Measurements from ENCODE around the gene SUGP1. TPM values are rescaled to one million over a fixed set of nuclear protein-coding genes. Genes with fewer than 3 reads are reported as not detected.

Gene SUGP1
- total and polyA plus RNA-seq, 4 donors = 22.0 to 58.4 (median 36.6) TPM

DNA sequence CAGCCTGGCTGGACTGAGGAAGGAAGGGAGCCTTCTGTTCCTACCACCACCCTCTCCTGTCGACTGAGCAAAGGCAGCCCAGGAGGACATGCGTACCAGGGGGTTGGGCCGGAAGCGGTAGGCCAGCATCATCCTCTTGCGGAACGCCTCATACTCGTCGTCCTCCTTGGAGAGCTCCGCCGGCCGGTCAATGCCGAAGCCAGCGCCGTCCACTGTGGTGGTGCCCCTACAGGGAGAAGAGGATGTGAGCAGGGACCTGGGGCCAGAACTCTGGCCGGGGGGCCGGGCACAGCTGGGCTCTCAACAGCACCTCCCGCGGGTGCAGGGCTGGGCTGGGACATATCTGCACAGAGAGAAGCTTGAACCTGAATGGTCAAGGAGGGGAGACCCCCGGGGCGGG is 43.5 kb downstream of the SUGP1 start:
- ATAC-seq (ENCODE audit: low FRiP score) (no peak), DNase-seq (no peak)
- Histone ChIP-seq H3K4me3 (ENCODE audit: low read length in 2 of 2) (no peak overlapping the region), H3K9me3 (ENCODE audit: control insufficient read depth, low read length) (no peaks in the 10 kb centered on the region), H3K4me1 (ENCODE audit: control insufficient read depth in 1 of 2, insufficient read depth in 2 of 2, low read length in 2 of 2) (no peaks in the 10 kb centered on the region), H3K27me3 (ENCODE audit: control insufficient read depth in 1 of 2, insufficient read depth in 2 of 2, low read length in 1 of 2) (no peaks in the 10 kb centered on the region), H3K36me3 (ENCODE audit: control insufficient read depth in 1 of 2, insufficient read depth in 2 of 2, low read length in 1 of 2) (peaks cover 0 to 4% of the 10 kb centered on the region in 2 donors), H3K27ac (ENCODE audit: low read depth in 1 of 2, low read length in 2 of 2) (peak overlapping the region in 1 of 2 donors; percentile 28)
- intact Hi-C loops (cut with DNase I) = no loop called here
- 89 to 94% methylated on average over 19 to 20 of the region's 20 CpGs for WGBS, 2 donors

GRCh38 chr19:19276386-19276785 is 43.9 kb downstream of the SUGP1 start:
- no peaks in the 10 kb centered on the region for H3K9me3 ChIP-seq (ENCODE audit: control insufficient read depth, low read length)
- intact Hi-C loops (cut with DNase I) = no loop called here
- ATAC-seq (ENCODE audit: low FRiP score) = no peak
- no peak for DNase-seq
- no peaks in the 10 kb centered on the region for H3K4me1 ChIP-seq (ENCODE audit: control insufficient read depth in 1 of 2, insufficient read depth in 2 of 2, low read length in 2 of 2)
- H3K27me3 ChIP-seq (ENCODE audit: control insufficient read depth in 1 of 2, insufficient read depth in 2 of 2, low read length in 1 of 2) = no peaks in the 10 kb centered on the region
- H3K36me3 ChIP-seq (ENCODE audit: control insufficient read depth in 1 of 2, insufficient read depth in 2 of 2, low read length in 1 of 2) = peaks cover 0 to 4% of the 10 kb centered on the region in 2 donors
- WGBS, 2 donors = 62 to 65% methylated on average over 12 of the region's 12 CpGs
- H3K27ac ChIP-seq (ENCODE audit: low read depth in 1 of 2, low read length in 2 of 2) = no peak overlapping the region
- no peak overlapping the region for H3K4me3 ChIP-seq (ENCODE audit: low read length in 2 of 2)

- ATAC-seq (ENCODE audit: low FRiP score) (no peak), DNase-seq (no peak)
- Histone ChIP-seq H3K27me3 (ENCODE audit: control insufficient read depth in 1 of 2, insufficient read depth in 2 of 2, low read length in 1 of 2) (no peaks in the 10 kb centered on the region), H3K4me3 (ENCODE audit: low read length in 2 of 2) (no peak overlapping the region), H3K9me3 (ENCODE audit: control insufficient read depth, low read length) (no peaks in the 10 kb centered on the region), H3K27ac (ENCODE audit: low read depth in 1 of 2, low read length in 2 of 2) (no peak overlapping the region), H3K4me1 (ENCODE audit: control insufficient read depth in 1 of 2, insufficient read depth in 2 of 2, low read length in 2 of 2) (no peaks in the 10 kb centered on the region), H3K36me3 (ENCODE audit: control insufficient read depth in 1 of 2, insufficient read depth in 2 of 2, low read length in 1 of 2) (peaks cover 0 to 2% of the 10 kb centered on the region in 2 donors)
- intact Hi-C loops (cut with DNase I) = no loop called here
- WGBS, 2 donors = 52 to 62% methylated on average over 9 of the region's 9 CpGs
Measured at GRCh38 chr19:19274716-19275565, 45.4 kb downstream of the SUGP1 start.

DNA sequence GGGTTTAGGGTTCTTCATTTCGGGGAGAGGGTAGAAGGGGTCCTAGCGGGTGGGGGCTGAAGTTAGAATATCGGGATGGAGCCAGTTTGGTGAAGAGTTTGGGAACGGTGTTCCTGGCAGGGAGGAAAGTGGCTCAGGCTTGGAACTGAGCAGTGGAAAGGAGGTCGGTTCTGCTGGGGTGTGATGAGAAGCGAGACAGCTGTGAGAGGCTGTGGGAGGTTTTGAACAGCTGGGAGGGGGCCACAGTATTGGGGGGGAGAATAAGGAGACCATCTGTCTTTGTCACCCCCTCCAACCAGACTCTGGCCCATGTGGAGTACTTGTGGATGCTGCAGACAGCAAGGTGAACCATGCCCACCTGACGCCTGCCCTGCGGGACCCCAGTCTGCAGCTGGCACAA is 46.2 kb downstream of the SUGP1 start:
- Histone ChIP-seq H3K4me3 (ENCODE audit: low read length in 2 of 2) (no peak overlapping the region), H3K27ac (ENCODE audit: low read depth in 1 of 2, low read length in 2 of 2) (no peak overlapping the region), H3K4me1 (ENCODE audit: control insufficient read depth in 1 of 2, insufficient read depth in 2 of 2, low read length in 2 of 2) (no peaks in the 10 kb centered on the region), H3K9me3 (ENCODE audit: control insufficient read depth, low read length) (no peaks in the 10 kb centered on the region), H3K36me3 (ENCODE audit: control insufficient read depth in 1 of 2, insufficient read depth in 2 of 2, low read length in 1 of 2) (peaks cover 0 to 2% of the 10 kb centered on the region in 2 donors), H3K27me3 (ENCODE audit: control insufficient read depth in 1 of 2, insufficient read depth in 2 of 2, low read length in 1 of 2) (no peaks in the 10 kb centered on the region)
- intact Hi-C loops (cut with DNase I) = no loop called here
- DNase-seq (no peak), ATAC-seq (ENCODE audit: low FRiP score) (no peak)
- 90 to 91% methylated on average over 8 of the region's 8 CpGs for WGBS, 2 donors

DNA sequence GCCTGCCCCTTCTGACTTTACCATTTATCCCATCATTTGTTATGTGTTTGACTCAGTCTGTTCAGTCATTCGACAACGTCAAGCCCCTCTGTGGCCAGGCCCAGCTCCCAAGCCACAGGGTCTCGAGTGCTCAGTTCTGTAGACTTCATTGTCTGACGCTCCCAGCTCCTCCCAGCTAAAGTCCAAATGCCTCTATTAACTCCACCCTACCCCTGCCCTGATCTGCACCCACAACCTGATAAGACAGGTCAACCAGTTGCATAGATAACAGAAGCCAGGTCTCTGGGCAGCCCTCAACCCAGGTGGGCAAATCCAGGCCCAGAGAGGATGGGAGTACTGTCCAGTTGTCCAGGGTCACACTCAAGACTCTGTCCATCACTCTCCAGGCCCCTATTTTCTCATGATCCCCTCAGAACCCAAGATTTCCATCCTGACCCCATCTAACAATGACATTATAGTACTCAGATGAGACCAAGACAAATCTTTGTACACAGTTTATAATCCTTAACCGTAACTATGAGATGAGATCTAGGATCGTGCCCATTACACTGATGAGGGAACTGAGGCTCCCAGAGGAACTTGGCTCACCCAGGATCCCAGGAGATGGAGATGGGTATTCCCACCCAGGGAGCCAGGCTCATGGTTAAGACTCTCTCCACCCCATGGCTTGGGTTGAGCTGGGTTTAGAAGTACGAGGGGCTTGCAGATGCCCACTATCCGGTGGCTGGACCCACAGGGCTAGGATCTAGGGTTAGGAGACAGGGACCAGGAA is 48.3 kb downstream of the SUGP1 start:
- Histone ChIP-seq H3K4me3 (ENCODE audit: low read length in 2 of 2) (no peak overlapping the region), H3K36me3 (ENCODE audit: control insufficient read depth in 1 of 2, insufficient read depth in 2 of 2, low read length in 1 of 2) (peaks cover 0 to 2% of the 10 kb centered on the region in 2 donors), H3K9me3 (ENCODE audit: control insufficient read depth, low read length) (no peaks in the 10 kb centered on the region), H3K4me1 (ENCODE audit: control insufficient read depth in 1 of 2, insufficient read depth in 2 of 2, low read length in 2 of 2) (no peaks in the 10 kb centered on the region), H3K27ac (ENCODE audit: low read depth in 1 of 2, low read length in 2 of 2) (no peak overlapping the region), H3K27me3 (ENCODE audit: control insufficient read depth in 1 of 2, insufficient read depth in 2 of 2, low read length in 1 of 2) (no peaks in the 10 kb centered on the region)
- DNase-seq = no peak
- 91 to 93% methylated on average over 8 of the region's 8 CpGs for WGBS, 2 donors
- no peak for ATAC-seq (ENCODE audit: low FRiP score)
- intact Hi-C loops (cut with DNase I) = no loop called here

DNA sequence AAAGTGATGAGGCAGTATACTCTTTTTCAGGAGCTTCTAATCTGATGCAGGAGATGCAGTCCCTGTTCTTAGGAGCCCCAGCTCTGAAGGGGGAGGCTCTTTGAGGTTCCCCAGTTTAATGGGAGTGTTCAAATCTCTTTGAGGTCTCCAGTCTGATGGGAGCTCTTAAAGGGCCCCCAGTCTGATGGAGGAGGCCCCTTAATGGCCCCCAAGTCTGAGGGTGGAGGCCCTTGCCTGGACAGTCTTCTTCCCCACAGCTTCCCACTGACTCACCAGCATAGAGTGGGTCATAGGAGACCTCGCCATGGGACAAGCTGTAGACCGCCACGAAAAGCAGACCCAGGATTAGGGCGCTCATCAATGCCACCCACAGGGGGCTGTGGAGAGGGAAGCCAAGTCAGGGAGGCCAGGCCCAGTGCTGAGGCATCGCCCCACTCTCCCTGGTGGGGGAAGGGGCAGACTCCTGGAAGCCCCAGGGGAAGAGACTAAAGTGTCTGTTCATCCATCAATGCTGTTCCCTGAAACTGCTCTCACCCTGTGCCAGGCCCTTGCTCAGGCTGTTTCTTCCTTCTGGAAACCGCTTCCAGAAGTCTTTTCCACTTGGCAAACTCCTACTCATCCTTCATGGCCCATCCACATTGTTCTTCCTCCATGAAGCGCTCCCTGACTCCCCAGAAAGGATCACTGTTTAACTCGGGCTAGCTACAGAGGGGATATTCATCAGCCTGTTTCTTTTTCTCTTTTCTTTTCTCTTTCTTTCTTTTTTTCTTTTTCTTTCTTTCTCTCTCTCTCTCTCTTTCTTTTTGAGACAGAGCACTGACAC is 49.3 kb downstream of the SUGP1 start:
- intact Hi-C loops (cut with DNase I) = no loop called here
- no peak for ATAC-seq (ENCODE audit: low FRiP score)
- no peak for DNase-seq
- Histone ChIP-seq H3K4me1 (ENCODE audit: control insufficient read depth in 1 of 2, insufficient read depth in 2 of 2, low read length in 2 of 2) (no peaks in the 10 kb centered on the region), H3K27me3 (ENCODE audit: control insufficient read depth in 1 of 2, insufficient read depth in 2 of 2, low read length in 1 of 2) (no peaks in the 10 kb centered on the region), H3K27ac (ENCODE audit: low read depth in 1 of 2, low read length in 2 of 2) (no peak overlapping the region), H3K4me3 (ENCODE audit: low read length in 2 of 2) (no peak overlapping the region), H3K36me3 (ENCODE audit: control insufficient read depth in 1 of 2, insufficient read depth in 2 of 2, low read length in 1 of 2) (no peaks in the 10 kb centered on the region), H3K9me3 (ENCODE audit: control insufficient read depth, low read length) (no peaks in the 10 kb centered on the region)
- 88 to 95% methylated on average over 8 of the region's 8 CpGs for WGBS, 2 donors

DNA sequence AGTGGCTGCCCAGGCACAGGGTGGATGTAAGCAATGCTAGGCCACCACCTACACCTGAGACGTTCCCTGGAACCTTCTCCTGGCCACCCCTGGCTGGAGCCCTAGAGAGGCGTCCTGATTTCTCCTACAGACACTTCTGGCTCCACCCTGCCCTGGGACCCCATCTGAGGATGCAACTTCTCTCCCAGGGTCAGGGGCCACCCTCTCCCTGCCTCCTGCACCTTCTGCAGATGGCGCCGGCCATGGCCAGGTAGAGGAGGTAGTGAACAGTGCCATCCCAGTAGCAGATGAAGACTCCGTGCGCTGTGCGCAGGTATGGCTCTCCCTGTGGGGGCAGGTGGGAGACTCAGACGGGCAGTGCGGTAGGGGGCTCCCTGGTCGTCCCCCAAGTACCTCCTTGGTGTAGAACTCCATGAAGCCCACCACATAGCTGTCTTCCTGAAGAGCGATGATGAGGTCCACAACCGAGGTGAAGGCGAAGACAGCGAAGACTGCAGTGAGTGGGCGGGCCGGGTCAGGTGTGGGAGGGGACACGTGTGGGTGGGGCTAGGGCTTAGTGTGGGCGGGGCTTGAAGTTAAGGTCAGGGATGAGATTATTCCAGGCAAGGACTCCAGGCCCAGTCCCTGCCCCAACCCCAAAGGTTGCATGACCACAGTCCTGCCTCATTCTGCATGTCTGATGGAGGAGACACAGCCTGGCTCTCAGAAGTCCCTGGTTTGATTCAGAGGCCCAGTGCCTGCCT is 50.2 kb downstream of the SUGP1 start:
- H3K27ac ChIP-seq (ENCODE audit: low read depth in 1 of 2, low read length in 2 of 2) = no peak overlapping the region
- intact Hi-C loops (cut with DNase I) = no loop called here
- H3K4me1 ChIP-seq (ENCODE audit: control insufficient read depth in 1 of 2, insufficient read depth in 2 of 2, low read length in 2 of 2) = no peaks in the 10 kb centered on the region
- H3K9me3 ChIP-seq (ENCODE audit: control insufficient read depth, low read length) = no peaks in the 10 kb centered on the region
- 74 to 76% methylated on average over 18 of the region's 18 CpGs for WGBS, 2 donors
- no peaks in the 10 kb centered on the region for H3K36me3 ChIP-seq (ENCODE audit: control insufficient read depth in 1 of 2, insufficient read depth in 2 of 2, low read length in 1 of 2)
- DNase-seq (no peak), ATAC-seq (ENCODE audit: low FRiP score) (no peak)
- H3K27me3 ChIP-seq (ENCODE audit: control insufficient read depth in 1 of 2, insufficient read depth in 2 of 2, low read length in 1 of 2) = no peaks in the 10 kb centered on the region
- H3K4me3 ChIP-seq (ENCODE audit: low read length in 2 of 2) = no peak overlapping the region

Measured in aorta (tissue), 5 donors.